ENCODE results near the gene IL1R1.

Gene IL1R1

GRCh38 chr2:102177814-102178478 is 35.4 kb downstream of the IL1R1 start:
- DNase-seq: no peak

- no peak for DNase-seq
Observed at GRCh38 chr2:102179061-102179460, 36.5 kb downstream of the IL1R1 start.

GRCh38 chr2:102179788-102180686 is 37.5 kb downstream of the IL1R1 start:
- no peak for DNase-seq

- no peak for DNase-seq
Observed at GRCh38 chr2:102180687-102180999, 38.1 kb downstream of the IL1R1 start.

GRCh38 chr2:102181376-102181775 is 38.8 kb downstream of the IL1R1 start:
- DNase-seq: no peak

GRCh38 chr2:102181919-102182635 is 39.5 kb downstream of the IL1R1 start:
- no peak for DNase-seq

GRCh38 chr2:102184018-102184417 is 41.5 kb downstream of the IL1R1 start:
- DNase-seq: no peak

GRCh38 chr2:102184568-102184967 is 42.0 kb downstream of the IL1R1 start:
- DNase-seq: no peak

GRCh38 chr2:102185347-102185746 is 42.8 kb downstream of the IL1R1 start:
- no peak for DNase-seq

- no peak for DNase-seq
Observed at GRCh38 chr2:102186791-102187495, 44.4 kb downstream of the IL1R1 start, which contains the start of gene IL1RL2. IL1RL2 (plus strand) TSS chr2:102187023; CDS start chr2:102187868, 845 bp downstream.

GRCh38 chr2:102187496-102188150 is 45.1 kb downstream of the IL1R1 start:
- DNase-seq: no peak

GRCh38 chr2:102190430-102191107 is 48.0 kb downstream of the IL1R1 start:
- no peak for DNase-seq

- DNase-seq: no peak
Observed at GRCh38 chr2:102191501-102191900, 49.0 kb downstream of the IL1R1 start.

GRCh38 chr2:102193074-102193473 is 50.5 kb downstream of the IL1R1 start:
- no peak for DNase-seq

- DNase-seq: no peak
Observed at GRCh38 chr2:102194609-102195268, 52.2 kb downstream of the IL1R1 start.

- DNase-seq: no peak
Observed at GRCh38 chr2:102197389-102198137, 55.0 kb downstream of the IL1R1 start.

GRCh38 chr2:102200539-102200938 is 58.0 kb downstream of the IL1R1 start:
- no peak for DNase-seq

GRCh38 chr2:102204638-102205037 is 62.1 kb downstream of the IL1R1 start:
- no peak for DNase-seq

GRCh38 chr2:102206666-102207341 is 64.3 kb downstream of the IL1R1 start:
- peak; percentile 61 for DNase-seq

GRCh38 chr2:102208774-102209173 is 66.2 kb downstream of the IL1R1 start:
- DNase-seq: no peak

Measured in islet precursor cell (in vitro differentiated cells).